Duodenal mucosa (tissue), 2 donors: ENCODE data around the gene KBTBD4.
"Not testable (repeated sequence)": the region's sequence is repeated elsewhere in the genome, so short reads cannot be mapped to it uniquely, and the experiment has no call there.

Experiments
- H3K27ac ChIP-seq: one replicate; pipeline ENCODE4 v1.7.0; 2013; ENCODE audit warnings: low read depth, low read length
- H3K27me3 ChIP-seq, 2 donors: one replicate each; pipeline ENCODE4 v1.7.0; 2013; ENCODE audit warnings: low read length in 2 of 2, control low read depth in 1 of 2; ENCODE audit not compliant: insufficient read depth in 2 of 2, control insufficient read depth in 1 of 2
- H3K36me3 ChIP-seq, 2 donors: one replicate each; pipeline ENCODE4 v1.7.0; 2013; ENCODE audit warnings: low read length in 2 of 2, control low read depth in 1 of 2; ENCODE audit not compliant: insufficient read depth in 2 of 2, control insufficient read depth in 1 of 2
- H3K4me1 ChIP-seq, 2 donors: one replicate each; pipeline ENCODE4 v1.7.0; 2013; ENCODE audit warnings: low read length in 2 of 2, control low read depth in 1 of 2; ENCODE audit not compliant: insufficient read depth in 2 of 2, control insufficient read depth in 1 of 2
- H3K4me3 ChIP-seq, 2 donors: one replicate each; pipeline ENCODE4 v1.7.0; 2013; ENCODE audit warnings: low read length in 2 of 2, low read depth in 1 of 2
- H3K9ac ChIP-seq, 2 donors: one replicate each; pipeline ENCODE4 v1.7.0; 2013; ENCODE audit warnings: low read length in 2 of 2, low read depth in 1 of 2
- H3K9me3 ChIP-seq, 2 donors: one replicate each; pipeline ENCODE4 v1.7.0; 2013; ENCODE audit warnings: low read length in 2 of 2, control low read depth in 1 of 2; ENCODE audit not compliant: control insufficient read depth in 1 of 2

Gene KBTBD4

GRCh38 chr11:47564366-47564765, 14.4 kb downstream of the KBTBD4 start:
- H3K27ac ChIP-seq, H3K36me3 ChIP-seq, H3K9me3 ChIP-seq, H3K4me3 ChIP-seq, H3K27me3 ChIP-seq, H3K9ac ChIP-seq: not testable (repeated sequence)
- peaks cover 0 to 13% of the 10 kb centered on the region in 2 donors for H3K4me1 ChIP-seq

GRCh38 chr11:47562393-47562792, 16.4 kb downstream of the KBTBD4 start:
- not testable (repeated sequence) for H3K27ac ChIP-seq, H3K9ac ChIP-seq, H3K9me3 ChIP-seq, H3K36me3 ChIP-seq, H3K4me3 ChIP-seq, H3K27me3 ChIP-seq
- peaks cover 0 to 13% of the 10 kb centered on the region in 2 donors for H3K4me1 ChIP-seq

- H3K9me3 ChIP-seq, result no peaks in the 10 kb centered on the region
- H3K27ac ChIP-seq, result no peak overlapping the region
- H3K36me3 ChIP-seq, result no peaks in the 10 kb centered on the region
- H3K9ac ChIP-seq, result no peak overlapping the region
- peaks cover 0 to 5% of the 10 kb centered on the region in 2 donors for H3K4me1 ChIP-seq
- no peak overlapping the region for H3K4me3 ChIP-seq
- no peaks in the 10 kb centered on the region for H3K27me3 ChIP-seq
These were observed 18.3 kb downstream of the KBTBD4 start for GRCh38 chr11:47560426-47560825.

- Histone ChIP-seq H3K9ac (no peak overlapping the region), H3K9me3 (no peaks in the 10 kb centered on the region), H3K27me3 (no peaks in the 10 kb centered on the region), H3K27ac (no peak overlapping the region), H3K4me3 (no peak overlapping the region), H3K36me3 (no peaks in the 10 kb centered on the region), H3K4me1 (no peaks in the 10 kb centered on the region)
These were observed 20.1 kb downstream of the KBTBD4 start for GRCh38 chr11:47558695-47559094.

GRCh38 chr11:47557004-47557403, 21.8 kb downstream of the KBTBD4 start:
- H3K4me1 ChIP-seq, H3K9ac ChIP-seq, H3K27ac ChIP-seq, H3K27me3 ChIP-seq, H3K4me3 ChIP-seq, H3K36me3 ChIP-seq, H3K9me3 ChIP-seq: not testable (repeated sequence)

GRCh38 chr11:47553406-47553743, 25.4 kb downstream of the KBTBD4 start:
- Histone ChIP-seq H3K36me3 (no peaks in the 10 kb centered on the region), H3K9ac (peak overlapping the region; percentile 35 to 55), H3K27me3 (no peaks in the 10 kb centered on the region), H3K9me3 (no peaks in the 10 kb centered on the region), H3K4me1 (peaks cover 10 to 18% of the 10 kb centered on the region in 2 donors), H3K4me3 (peak overlapping the region; percentile 72 to 99), H3K27ac (no peak overlapping the region)

GRCh38 chr11:47552566-47553405, 26.0 kb downstream of the KBTBD4 start, which contains the start of gene CELF1:
TSS of gene CELF1 (minus strand) at chr11:47553132. CDS start at chr11:47499523, 53,609 bp downstream.
- no peaks in the 10 kb centered on the region for H3K27me3 ChIP-seq
- peak within 1 kb of the TSS; percentile 80 for H3K27ac ChIP-seq
- no peaks in the 10 kb centered on the region for H3K36me3 ChIP-seq
- peak within 1 kb of the TSS; percentile 76 to 96 for H3K9ac ChIP-seq
- H3K4me1 ChIP-seq, result peaks cover 10 to 18% of the 10 kb centered on the region in 2 donors
- no peaks in the 10 kb centered on the region for H3K9me3 ChIP-seq
- H3K4me3 ChIP-seq, result peak within 1 kb of the TSS; percentile 77 to 99

- Histone ChIP-seq H3K36me3 (no peaks in the 10 kb centered on the region), H3K4me3 (peak overlapping the region; percentile 77 to 99), H3K27me3 (no peaks in the 10 kb centered on the region), H3K27ac (peak overlapping the region; percentile 80), H3K4me1 (peaks cover 10 to 18% of the 10 kb centered on the region in 2 donors), H3K9me3 (no peaks in the 10 kb centered on the region), H3K9ac (peak overlapping the region; percentile 76 to 96)
These were observed 26.7 kb downstream of the KBTBD4 start for GRCh38 chr11:47552056-47552565.

GRCh38 chr11:47551086-47551485, 27.7 kb downstream of the KBTBD4 start:
- Histone ChIP-seq H3K4me1 (peaks cover 10 to 18% of the 10 kb centered on the region in 2 donors), H3K27me3 (no peaks in the 10 kb centered on the region), H3K4me3 (peak overlapping the region; percentile 77 to 99), H3K36me3 (no peaks in the 10 kb centered on the region), H3K9ac (peak overlapping the region in 1 of 2 donors; percentile 96), H3K9me3 (no peaks in the 10 kb centered on the region), H3K27ac (no peak overlapping the region)

GRCh38 chr11:47550288-47551047, 28.3 kb downstream of the KBTBD4 start:
- H3K4me1 ChIP-seq, result peaks cover 10 to 18% of the 10 kb centered on the region in 2 donors

More at GRCh38 chr11:47550288-47551047, 28.3 kb downstream of the KBTBD4 start:
- no peak overlapping the region for H3K27ac ChIP-seq
- no peak overlapping the region for H3K4me3 ChIP-seq
- no peaks in the 10 kb centered on the region for H3K36me3 ChIP-seq
- no peak overlapping the region for H3K9ac ChIP-seq
- no peaks in the 10 kb centered on the region for H3K9me3 ChIP-seq
- H3K27me3 ChIP-seq, result no peaks in the 10 kb centered on the region
